DOHH2 (cell line): ENCODE data around the gene TMEM255B.

Experiments
- EZH2phosphoT487 ChIP-seq: fragments of 200-600 bp; sonication (generic); IDR thresholded peaks from 2 replicates; pipeline ENCODE4 v1.6.1; 2017; ENCODE audit warnings: borderline replicate concordance, mild to moderate bottlenecking, antibody characterized with exemption, low read length, moderate library complexity, mixed read lengths
- TF ChIP-seq, protein P1 (sequence below): fragments of 200-600 bp; sonication (generic); IDR thresholded peaks from one replicate; pipeline ENCODE4 v1.5.1; 2014; ENCODE audit warnings: antibody characterized with exemption, mild to moderate bottlenecking, low read depth, low read length; ENCODE audit not compliant: poor library complexity, severe bottlenecking

DNA sequence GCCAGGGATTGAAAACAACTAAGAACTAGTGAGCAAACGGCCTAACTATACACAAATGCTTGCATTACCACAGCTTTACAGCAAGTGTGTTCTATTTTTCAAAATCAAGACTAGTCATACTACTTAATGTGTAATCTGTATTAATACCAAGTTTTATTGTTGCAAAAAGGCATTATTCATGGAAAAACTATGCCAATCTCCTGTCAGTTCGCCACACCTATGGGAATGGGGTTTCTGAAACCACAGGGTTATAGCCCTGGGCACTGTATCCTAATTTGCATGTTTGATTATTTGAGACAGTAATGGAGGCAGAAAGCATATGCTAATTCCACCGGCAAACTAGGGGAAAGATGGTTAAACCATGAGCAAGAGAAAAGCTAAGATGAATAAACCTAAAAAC, 90.5 kb downstream of the TMEM255B start:
- TF ChIP-seq, protein P1, sequence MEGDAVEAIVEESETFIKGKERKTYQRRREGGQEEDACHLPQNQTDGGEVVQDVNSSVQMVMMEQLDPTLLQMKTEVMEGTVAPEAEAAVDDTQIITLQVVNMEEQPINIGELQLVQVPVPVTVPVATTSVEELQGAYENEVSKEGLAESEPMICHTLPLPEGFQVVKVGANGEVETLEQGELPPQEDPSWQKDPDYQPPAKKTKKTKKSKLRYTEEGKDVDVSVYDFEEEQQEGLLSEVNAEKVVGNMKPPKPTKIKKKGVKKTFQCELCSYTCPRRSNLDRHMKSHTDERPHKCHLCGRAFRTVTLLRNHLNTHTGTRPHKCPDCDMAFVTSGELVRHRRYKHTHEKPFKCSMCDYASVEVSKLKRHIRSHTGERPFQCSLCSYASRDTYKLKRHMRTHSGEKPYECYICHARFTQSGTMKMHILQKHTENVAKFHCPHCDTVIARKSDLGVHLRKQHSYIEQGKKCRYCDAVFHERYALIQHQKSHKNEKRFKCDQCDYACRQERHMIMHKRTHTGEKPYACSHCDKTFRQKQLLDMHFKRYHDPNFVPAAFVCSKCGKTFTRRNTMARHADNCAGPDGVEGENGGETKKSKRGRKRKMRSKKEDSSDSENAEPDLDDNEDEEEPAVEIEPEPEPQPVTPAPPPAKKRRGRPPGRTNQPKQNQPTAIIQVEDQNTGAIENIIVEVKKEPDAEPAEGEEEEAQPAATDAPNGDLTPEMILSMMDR: no peak
- TF ChIP-seq EZH2phosphoT487: no peak
